ENCODE data around the gene LRRC15. TPM values are rescaled to one million over a fixed set of nuclear protein-coding genes. Genes with fewer than 3 reads are reported as not detected.
A peak's percentile ranks its signal among the peaks of the same experiment; 100 is the strongest.

Gene LRRC15
- not detected in 2 replicates for total RNA-seq
- polyA plus RNA-seq, result not detected in 2 replicates

- Histone ChIP-seq H3K9me2 (replicated peaks; ENCODE audit: insufficient read depth) (no peaks in the 10 kb centered on the region), H3K27ac (no peak within 1 kb of the TSS), H3K9me3 (ENCODE audit: low read depth) (no peaks in the 10 kb centered on the region), H3K36me3 (replicated peaks; ENCODE audit: insufficient read depth, low read depth) (no peaks in the 10 kb centered on the region), H3K79me2 (no peaks in the 10 kb centered on the region), H3K4me2 (no peak within 1 kb of the TSS), H3K4me1 (ENCODE audit: insufficient read depth) (peaks cover 16% of the 10 kb centered on the region), H4K20me1 (ENCODE audit: insufficient read depth, poor library complexity, severe bottlenecking) (no peaks in the 10 kb centered on the region), H3K4me3 (no peak within 1 kb of the TSS), H3K27me3 (peaks cover 16% of the 10 kb centered on the region), H2AFZ (no peak within 1 kb of the TSS)
- no peak for TF ChIP-seq CTCF (IDR thresholded peaks at IDR 0.05; ENCODE audit: poor library complexity)
- no peak for TF ChIP-seq EZH2phosphoT487 (IDR thresholded peaks at IDR 0.05; ENCODE audit: low read depth, severe bottlenecking, unreplicated experiment)
- TF ChIP-seq EZH2 (IDR thresholded peaks at IDR 0.05; ENCODE audit: borderline replicate concordance), result no peak
- DNase-seq (ENCODE audit: low spot score), result peak; percentile 63
- WGBS (ENCODE audit: low lambda C conversion rate, missing lambda C conversion rate), result 32% methylated on average over 21 of the region's 21 CpGs
Measured at GRCh38 chr3:194369522-194370279, at the start of gene LRRC15. LRRC15 (minus strand) TSS chr3:194369743; CDS start chr3:194361043, 8,700 bp downstream.

GRCh38 chr3:194418671-194419070 is 49.1 kb upstream of the LRRC15 start:
- Histone ChIP-seq H3K36me3 (replicated peaks; ENCODE audit: insufficient read depth, low read depth) (no peaks in the 10 kb centered on the region), H3K27me3 (no peaks in the 10 kb centered on the region), H4K20me1 (ENCODE audit: insufficient read depth, poor library complexity, severe bottlenecking) (no peaks in the 10 kb centered on the region), H3K4me2 (no peak overlapping the region), H3K79me2 (no peaks in the 10 kb centered on the region), H3K9me3 (ENCODE audit: low read depth) (no peaks in the 10 kb centered on the region), H2AFZ (no peak overlapping the region), H3K27ac (no peak overlapping the region), H3K9me2 (replicated peaks; ENCODE audit: insufficient read depth) (no peaks in the 10 kb centered on the region), H3K4me3 (no peak overlapping the region), H3K4me1 (ENCODE audit: insufficient read depth) (no peaks in the 10 kb centered on the region)
- DNase-seq (ENCODE audit: low spot score), result no peak
- 98% methylated on average over 2 of the region's 2 CpGs for WGBS (ENCODE audit: low lambda C conversion rate, missing lambda C conversion rate)
- TF ChIP-seq CTCF (IDR thresholded peaks at IDR 0.05; ENCODE audit: poor library complexity), result no peak
- TF ChIP-seq EZH2phosphoT487 (IDR thresholded peaks at IDR 0.05; ENCODE audit: low read depth, severe bottlenecking, unreplicated experiment), result no peak
- no peak for TF ChIP-seq EZH2 (IDR thresholded peaks at IDR 0.05; ENCODE audit: borderline replicate concordance)

DNA sequence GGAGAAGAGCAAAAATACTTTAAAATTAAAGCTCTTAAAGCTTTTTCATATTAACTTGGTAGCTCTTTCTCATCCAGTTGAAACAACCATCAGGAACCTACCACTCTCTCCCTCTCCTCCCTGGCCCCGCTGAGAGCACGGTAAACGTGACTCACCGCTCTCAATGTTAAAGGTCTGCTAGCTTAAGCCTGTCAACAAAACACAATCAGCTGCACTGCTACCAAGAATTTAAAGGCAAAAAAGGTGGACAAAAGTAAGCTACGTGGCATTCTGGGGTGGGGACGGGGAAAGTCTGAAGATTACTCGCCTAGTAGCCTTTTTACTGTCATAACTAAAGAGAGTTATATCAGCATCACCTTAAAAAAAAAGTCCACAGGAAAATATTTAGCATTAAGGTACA is 37.9 kb upstream of the LRRC15 start:
- WGBS (ENCODE audit: low lambda C conversion rate, missing lambda C conversion rate), result 38% methylated on average over 7 of the region's 7 CpGs
- Histone ChIP-seq H3K36me3 (replicated peaks; ENCODE audit: insufficient read depth, low read depth) (no peaks in the 10 kb centered on the region), H3K27me3 (no peaks in the 10 kb centered on the region), H3K4me1 (ENCODE audit: insufficient read depth) (no peaks in the 10 kb centered on the region), H3K9me2 (replicated peaks; ENCODE audit: insufficient read depth) (no peaks in the 10 kb centered on the region), H3K4me2 (no peak overlapping the region), H3K9me3 (ENCODE audit: low read depth) (no peaks in the 10 kb centered on the region), H2AFZ (no peak overlapping the region), H3K4me3 (no peak overlapping the region), H3K79me2 (no peaks in the 10 kb centered on the region), H4K20me1 (ENCODE audit: insufficient read depth, poor library complexity, severe bottlenecking) (no peaks in the 10 kb centered on the region), H3K27ac (peak overlapping the region; percentile 32)
- TF ChIP-seq EZH2 (IDR thresholded peaks at IDR 0.05; ENCODE audit: borderline replicate concordance) (no peak), EZH2phosphoT487 (IDR thresholded peaks at IDR 0.05; ENCODE audit: low read depth, severe bottlenecking, unreplicated experiment) (no peak), CTCF (IDR thresholded peaks at IDR 0.05; ENCODE audit: poor library complexity) (no peak)
- DNase-seq (ENCODE audit: low spot score), result peak; percentile 75

Data from hepatocyte (in vitro differentiated cells).